Endothelial cell of umbilical vein (primary cell): ENCODE results near the gene GSTO1. TPM values are rescaled to one million over a fixed set of nuclear protein-coding genes. Genes with fewer than 3 reads are reported as not detected.

Experiments used
- BruUV-seq: library from RNA; stranded (reverse); fragments of 400-500 nt; replicated peaks from 2 replicates; lab custom pipeline; 2021; lab: Mats Ljungman, UMichigan
- CTCF ChIA-PET: fragments of 300-600, 350-600 bp; sonication (Branson Sonifier 250); formaldehyde crosslinking; loops from one replicate; lab custom pipeline; 2021; ENCODE audit warnings: antibody characterized with exemption, inconsistent platforms; lab: Charles Lee
- POLR2A ChIA-PET: fragments of 300-600, 350-600 bp; sonication (Branson Sonifier 250); formaldehyde crosslinking; loops from one replicate; lab custom pipeline; 2021; ENCODE audit warnings: antibody characterized with exemption, inconsistent platforms; lab: Charles Lee
- DNase-seq: peaks from one replicate; pipeline ENCODE4 v3.0.0-alpha.2; 2011; ENCODE audit warnings: low read depth, low spot score
- FAIRE-seq: peaks from 2 replicates; lab custom pipeline; 2011; peaks lifted over from hg19 to GRCh38; lab: Jason Lieb, UNC
- H2AFZ ChIP-seq: 2 replicates; pipeline ENCODE4 v1.6.0; 2012; ENCODE audit warnings: low read depth, low read length, control low read depth, inconsistent platforms
- H3K27ac ChIP-seq: 2 replicates; pipeline ENCODE4 v1.5.1; 2011; ENCODE audit warnings: low read depth, mild to moderate bottlenecking, control low read depth, low read length, moderate library complexity; ENCODE audit not compliant: insufficient read depth
- H3K27me3 ChIP-seq, 2 experiments: 2 replicates each; pipeline versions ENCODE4 v1.6.0 to v1.6.1; 2011; ENCODE audit warnings: low read length in 2 of 2, mixed read lengths in 1 of 2; ENCODE audit not compliant: control insufficient read depth in 2 of 2, insufficient read depth in 2 of 2
- H3K36me3 ChIP-seq, 2 experiments: 2 replicates in 1 of 2; 3 replicates in 1 of 2; pipeline ENCODE4 v1.5.1; 2011; ENCODE audit warnings: low read length in 2 of 2, mild to moderate bottlenecking in 1 of 2, moderate library complexity in 1 of 2; ENCODE audit not compliant: control insufficient read depth in 2 of 2, insufficient read depth in 2 of 2; ENCODE audit errors: extremely low read depth in 1 of 2
- H3K4me1 ChIP-seq: 3 replicates; pipeline ENCODE4 v1.5.1; 2011; ENCODE audit warnings: mild to moderate bottlenecking, low read length; ENCODE audit not compliant: control insufficient read depth, insufficient read depth; ENCODE audit errors: extremely low read depth
- H3K4me2 ChIP-seq: 2 replicates; pipeline ENCODE4 v1.6.1; 2011; ENCODE audit warnings: low read length, control low read depth, mixed read lengths; ENCODE audit not compliant: insufficient read depth
- H3K4me3 ChIP-seq, 3 experiments: fragments of 200-600 bp in 1 of 3; sonication (generic), shearing (Covaris generic) in 1 of 3; replicated peaks in 1 of 3; 2 replicates each; pipeline ENCODE4 v1.5.1; 2011 to 2016; ENCODE audit warnings: control low read depth in 3 of 3, low read length in 3 of 3, mild to moderate bottlenecking in 2 of 3, inconsistent platforms in 1 of 3, low read depth in 1 of 3, moderate library complexity in 1 of 3; ENCODE audit not compliant: insufficient read depth in 1 of 3
- H3K79me2 ChIP-seq: 2 replicates; pipeline ENCODE4 v1.6.0; 2012; ENCODE audit warnings: low read length, inconsistent platforms; ENCODE audit not compliant: control insufficient read depth, insufficient read depth
- H3K9ac ChIP-seq: replicated peaks from 2 replicates; pipeline ENCODE3; 2011; ENCODE audit warnings: low read length, control low read depth; ENCODE audit not compliant: insufficient read depth; ENCODE audit errors: extremely low read depth
- H3K9me1 ChIP-seq: replicated peaks from 3 replicates; pipeline ENCODE4 v1.6.0; 2011; ENCODE audit warnings: mild to moderate bottlenecking, low read length; ENCODE audit not compliant: control insufficient read depth, insufficient read depth; ENCODE audit errors: extremely low read depth
- H3K9me3 ChIP-seq: replicated peaks from 2 replicates; pipeline ENCODE4 v1.5.1; 2012; ENCODE audit warnings: low read length, inconsistent platforms; ENCODE audit not compliant: control insufficient read depth, insufficient read depth
- H4K20me1 ChIP-seq: replicated peaks from 2 replicates; pipeline ENCODE3; 2011; ENCODE audit warnings: mild to moderate bottlenecking, low read length; ENCODE audit not compliant: control insufficient read depth, insufficient read depth; ENCODE audit errors: extremely low read depth
- EZH2 ChIP-seq: IDR thresholded peaks from 2 replicates; pipeline ENCODE4 v1.6.1; 2012; ENCODE audit warnings: borderline replicate concordance, low read depth, mild to moderate bottlenecking, moderate library complexity, low read length, inconsistent platforms; ENCODE audit not compliant: severe bottlenecking
- FOS ChIP-seq: IDR thresholded peaks from 2 replicates; pipeline ENCODE4 v1.6.1; 2011; ENCODE audit warnings: mild to moderate bottlenecking, low read length, moderate library complexity, borderline replicate concordance; ENCODE audit not compliant: insufficient read depth
- GATA2 ChIP-seq: IDR thresholded peaks from 2 replicates; pipeline ENCODE4 v1.7.0; 2011; ENCODE audit warnings: low read depth, mild to moderate bottlenecking, moderate library complexity, mixed read lengths, low read length; ENCODE audit not compliant: insufficient read length, insufficient read depth
- JUN ChIP-seq: IDR thresholded peaks from 2 replicates; pipeline ENCODE4 v1.6.1; 2011; ENCODE audit warnings: borderline replicate concordance, low read depth; ENCODE audit not compliant: insufficient read length, insufficient read depth
- MYC ChIP-seq: IDR thresholded peaks from one replicate; pipeline ENCODE4 v1.6.1; 2011; ENCODE audit warnings: mild to moderate bottlenecking, low read depth, low read length
- POLR2A ChIP-seq: IDR thresholded peaks from 2 replicates; pipeline ENCODE4 v1.6.1; 2012; ENCODE audit warnings: low read depth, mild to moderate bottlenecking, control low read depth, low read length
- POLR2AphosphoS5 ChIP-seq: IDR thresholded peaks from 2 replicates; pipeline ENCODE4 v1.6.1; 2012; ENCODE audit warnings: low read depth, mild to moderate bottlenecking, control low read depth, low read length, moderate library complexity; ENCODE audit not compliant: insufficient read depth
- dilution Hi-C: fragments of 300-500 bp; cut with MboI; formaldehyde crosslinking; loops from one replicate; pipeline ENCODE4 v1.15.0; 2019; ENCODE audit warnings: low sequenced_read_pairs; ENCODE audit not compliant: extremely low pct_ligation_motif_present
- intact Hi-C: fragments of 100-400 bp; cut with micrococcal nuclease; formaldehyde crosslinking; loops from one replicate; pipeline ENCODE4 v1.10.0; 2022
- polyA plus RNA-seq, 4 experiments: library from polyadenylated mRNA; depleted of rRNA in 3 of 4; stranded (reverse) in 3 of 4; unstranded in 1 of 4; fragments of >200 nt; gene quantifications; 2 replicates each; pipeline versions ENCODE4 v1.2.1 to v1.2.3, GENCODE V29; 2011 to 2012; ENCODE audit warnings: missing spikeins in 1 of 4
- total RNA-seq: library from RNA; stranded (reverse); gene quantifications from 2 replicates; pipeline ENCODE4 v1.2.3, GENCODE V29; 2021
- TF ChIP-seq, protein P1 (sequence below), 2 donors: IDR thresholded peaks; 1 replicate in 1 of 2; 2 replicates in 1 of 2; pipeline ENCODE4 v1.5.1; 2011; ENCODE audit warnings: low read length in 2 of 2, mild to moderate bottlenecking in 2 of 2, moderate library complexity in 2 of 2, control low read depth in 1 of 2, inconsistent platforms in 1 of 2, low read depth in 1 of 2; ENCODE audit not compliant: insufficient read depth in 1 of 2; ENCODE audit errors: extremely low read depth in 1 of 2
- TF ChIP-seq, protein P2 (sequence below): IDR thresholded peaks from 2 replicates; pipeline ENCODE4 v1.6.1; 2011; ENCODE audit not compliant: insufficient read depth, insufficient read length

GSTO1 gene
- total and polyA plus RNA-seq, 2 donors (not counting 3 experiments of a cell fraction or from before 2014, with no cell fraction given): 124 to 211 TPM

DNA sequence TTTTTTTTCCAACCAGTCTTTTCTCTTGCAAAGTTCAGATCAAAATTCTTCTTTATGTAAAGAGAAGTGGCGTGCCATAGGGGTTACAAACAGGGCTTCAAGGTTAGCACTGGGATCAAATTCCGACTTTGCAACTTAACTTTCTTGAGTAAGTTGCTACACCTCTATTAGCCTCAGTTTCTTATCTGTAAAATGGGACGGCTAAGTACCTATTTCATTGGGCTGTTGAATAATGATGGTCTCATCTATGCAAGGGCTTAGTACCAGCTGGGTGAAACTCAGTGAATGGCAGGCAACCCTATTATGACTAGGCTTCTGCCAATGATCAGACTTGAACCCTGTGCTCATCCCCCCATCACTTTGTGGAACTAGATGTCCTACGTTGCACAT is 49.7 kb downstream of the GSTO1 start:
- H3K9me1 ChIP-seq: no peaks in the 10 kb centered on the region
- FAIRE-seq: no peak
- no peaks in the 10 kb centered on the region for H4K20me1 ChIP-seq
- ChIA-PET POLR2A (interaction anchor here (1.0 kb wide), 1 partner anchor 34 kb away, joined by 3 read pairs; the partner anchor contains the start of gene ITPRIP), CTCF (interaction anchor here (1.4 to 5.8 kb wide), 7 partner anchors 10 to 49 kb away, joined by 4 to 107 read pairs (median 19); partner anchors contain the start of gene CFAP58)
- H3K4me2 ChIP-seq: no peak overlapping the region
- TF ChIP-seq JUN: no peak
- TF ChIP-seq MYC: no peak
- no peak for TF ChIP-seq EZH2
- TF ChIP-seq, protein P1, sequence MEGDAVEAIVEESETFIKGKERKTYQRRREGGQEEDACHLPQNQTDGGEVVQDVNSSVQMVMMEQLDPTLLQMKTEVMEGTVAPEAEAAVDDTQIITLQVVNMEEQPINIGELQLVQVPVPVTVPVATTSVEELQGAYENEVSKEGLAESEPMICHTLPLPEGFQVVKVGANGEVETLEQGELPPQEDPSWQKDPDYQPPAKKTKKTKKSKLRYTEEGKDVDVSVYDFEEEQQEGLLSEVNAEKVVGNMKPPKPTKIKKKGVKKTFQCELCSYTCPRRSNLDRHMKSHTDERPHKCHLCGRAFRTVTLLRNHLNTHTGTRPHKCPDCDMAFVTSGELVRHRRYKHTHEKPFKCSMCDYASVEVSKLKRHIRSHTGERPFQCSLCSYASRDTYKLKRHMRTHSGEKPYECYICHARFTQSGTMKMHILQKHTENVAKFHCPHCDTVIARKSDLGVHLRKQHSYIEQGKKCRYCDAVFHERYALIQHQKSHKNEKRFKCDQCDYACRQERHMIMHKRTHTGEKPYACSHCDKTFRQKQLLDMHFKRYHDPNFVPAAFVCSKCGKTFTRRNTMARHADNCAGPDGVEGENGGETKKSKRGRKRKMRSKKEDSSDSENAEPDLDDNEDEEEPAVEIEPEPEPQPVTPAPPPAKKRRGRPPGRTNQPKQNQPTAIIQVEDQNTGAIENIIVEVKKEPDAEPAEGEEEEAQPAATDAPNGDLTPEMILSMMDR (IDR thresholded peaks at IDR 0.05; ENCODE audit: extremely low read depth in 1 of 2, insufficient read depth in 1 of 2, low read depth in 1 of 2, low read length in 2 of 2): no peak
- TF ChIP-seq POLR2AphosphoS5: no peak
- no peak for TF ChIP-seq GATA2
- TF ChIP-seq, protein P2, sequence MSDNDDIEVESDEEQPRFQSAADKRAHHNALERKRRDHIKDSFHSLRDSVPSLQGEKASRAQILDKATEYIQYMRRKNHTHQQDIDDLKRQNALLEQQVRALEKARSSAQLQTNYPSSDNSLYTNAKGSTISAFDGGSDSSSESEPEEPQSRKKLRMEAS: no peak
- TF ChIP-seq POLR2A: no peak
- no peak for TF ChIP-seq FOS
- no peak overlapping the region for H3K27ac ChIP-seq
- H3K9me3 ChIP-seq: no peaks in the 10 kb centered on the region
- no peak for DNase-seq
- H2AFZ ChIP-seq: no peak overlapping the region
- peaks cover 1% of the 10 kb centered on the region for H3K79me2 ChIP-seq
- dilution Hi-C loops: no loop called here
- no peak overlapping the region for H3K4me3 ChIP-seq
- no peak overlapping the region for H3K9ac ChIP-seq
- peaks cover 24% of the 10 kb centered on the region for H3K4me1 ChIP-seq
- intact Hi-C loops: no loop called here
- no TSS peak for BruUV-seq
- no peaks in the 10 kb centered on the region for H3K36me3 ChIP-seq
- H3K27me3 ChIP-seq: no peaks in the 10 kb centered on the region
